ENCODE results near the gene STAMBP. TPM values are rescaled to one million over a fixed set of nuclear protein-coding genes. Genes with fewer than 3 reads are reported as not detected.

STAMBP gene
- polyA plus RNA-seq, 1 donor from 2014 or later: 69.1 TPM

- H3K9ac ChIP-seq (ENCODE audit: low read length): no peak overlapping the region
- TF ChIP-seq SMC3 (conservative IDR thresholded peaks at IDR 0.05; ENCODE audit: poor library complexity) (no peak), POLR2AphosphoS5 (IDR thresholded peaks at IDR 0.05) (no peak), REST (IDR thresholded peaks at IDR 0.05; ENCODE audit: borderline replicate concordance) (no peak), TAF1 (IDR thresholded peaks at IDR 0.05; ENCODE audit: low read depth) (no peak), EZH2 (IDR thresholded peaks at IDR 0.05; ENCODE audit: borderline replicate concordance, insufficient read depth, low read length, poor library complexity, severe bottlenecking) (no peak), RAD21 (conservative IDR thresholded peaks at IDR 0.05) (no peak), MXI1 (conservative IDR thresholded peaks at IDR 0.05; ENCODE audit: poor library complexity, severe bottlenecking) (no peak), EP300 (conservative IDR thresholded peaks at IDR 0.05; ENCODE audit: poor library complexity, severe bottlenecking) (no peak)
- H3K36me3 ChIP-seq (ENCODE audit: insufficient read depth, low read length): no peaks in the 10 kb centered on the region
- no peak overlapping the region for H3K4me2 ChIP-seq (ENCODE audit: low read length)
- no peak overlapping the region for H3K4me3 ChIP-seq (ENCODE audit: low read length)
- no peaks in the 10 kb centered on the region for H3K79me2 ChIP-seq (replicated peaks; ENCODE audit: insufficient read depth, low read length)
- no peaks in the 10 kb centered on the region for H3K27me3 ChIP-seq (ENCODE audit: insufficient read depth, low read depth, low read length)
- no peaks in the 10 kb centered on the region for H3F3A ChIP-seq (ENCODE audit: insufficient read depth, low read length, poor library complexity, severe bottlenecking)
- no peak overlapping the region for H3K27ac ChIP-seq (ENCODE audit: low read length)
- H3K9me3 ChIP-seq (ENCODE audit: low read length): no peaks in the 10 kb centered on the region
- no peaks in the 10 kb centered on the region for H3K9me2 ChIP-seq (ENCODE audit: insufficient read depth, low read length)
- H4K20me1 ChIP-seq (ENCODE audit: insufficient read depth): no peaks in the 10 kb centered on the region
- no peak overlapping the region for H2AFZ ChIP-seq (ENCODE audit: low read depth, low read length)
Measured at GRCh38 chr2:73897240-73897583, 68.5 kb downstream of the STAMBP start.

GRCh38 chr2:73897934-73898333 is 69.2 kb downstream of the STAMBP start:
- no peaks in the 10 kb centered on the region for H3K9me3 ChIP-seq (ENCODE audit: low read length)
- no peaks in the 10 kb centered on the region for H3K36me3 ChIP-seq (ENCODE audit: insufficient read depth, low read length)
- no peaks in the 10 kb centered on the region for H3K27me3 ChIP-seq (ENCODE audit: insufficient read depth, low read depth, low read length)
- H3K27ac ChIP-seq (ENCODE audit: low read length): no peak overlapping the region
- TF ChIP-seq MXI1 (conservative IDR thresholded peaks at IDR 0.05; ENCODE audit: poor library complexity, severe bottlenecking) (no peak), SMC3 (conservative IDR thresholded peaks at IDR 0.05; ENCODE audit: poor library complexity) (no peak), EP300 (conservative IDR thresholded peaks at IDR 0.05; ENCODE audit: poor library complexity, severe bottlenecking) (no peak), EZH2 (IDR thresholded peaks at IDR 0.05; ENCODE audit: borderline replicate concordance, insufficient read depth, low read length, poor library complexity, severe bottlenecking) (no peak), TAF1 (IDR thresholded peaks at IDR 0.05; ENCODE audit: low read depth) (no peak), POLR2AphosphoS5 (IDR thresholded peaks at IDR 0.05) (no peak), REST (IDR thresholded peaks at IDR 0.05; ENCODE audit: borderline replicate concordance) (no peak), RAD21 (conservative IDR thresholded peaks at IDR 0.05) (no peak), CTCF (IDR thresholded peaks at IDR 0.05; ENCODE audit: poor library complexity, severe bottlenecking) (no peak)
- no peaks in the 10 kb centered on the region for H3F3A ChIP-seq (ENCODE audit: insufficient read depth, low read length, poor library complexity, severe bottlenecking)
- no peaks in the 10 kb centered on the region for H3K9me2 ChIP-seq (ENCODE audit: insufficient read depth, low read length)
- H4K20me1 ChIP-seq (ENCODE audit: insufficient read depth): no peaks in the 10 kb centered on the region
- H3K79me2 ChIP-seq (replicated peaks; ENCODE audit: insufficient read depth, low read length): no peaks in the 10 kb centered on the region
- no peak overlapping the region for H3K9ac ChIP-seq (ENCODE audit: low read length)
- no peak overlapping the region for H3K4me2 ChIP-seq (ENCODE audit: low read length)
- H3K4me3 ChIP-seq (ENCODE audit: low read length): no peak overlapping the region
- H2AFZ ChIP-seq (ENCODE audit: low read depth, low read length): no peak overlapping the region
